BLaER1 treated with 17β-estradiol and CSF1 and Interleukin-3, amounts not matched to agents 10 nM and 100 nM (cell line): ENCODE results near the gene CELF6.

Experiments
- H3K27ac ChIP-seq, 11 experiments: shearing (Covaris generic); formaldehyde crosslinking; 2 replicates each; pipeline ENCODE4 v1.8.1; 2022
- H3K27me3 ChIP-seq, 11 experiments: shearing (Covaris generic); formaldehyde crosslinking; 2 replicates each; pipeline ENCODE4 v1.8.1; 2022
- H3K36me3 ChIP-seq, 11 experiments: shearing (Covaris generic); formaldehyde crosslinking; 2 replicates each; pipeline ENCODE4 v1.8.1; 2022
- H3K4me1 ChIP-seq, 10 experiments: shearing (Covaris generic); formaldehyde crosslinking; 2 replicates each; pipeline ENCODE4 v1.8.1; 2022
- H3K4me2 ChIP-seq, 11 experiments: shearing (Covaris generic); formaldehyde crosslinking; 2 replicates each; pipeline ENCODE4 v1.8.1; 2022
- H3K4me3 ChIP-seq, 10 experiments: shearing (Covaris generic); formaldehyde crosslinking; 2 replicates each; pipeline ENCODE4 v1.8.1; 2022
- H3K9ac ChIP-seq, 11 experiments: shearing (Covaris generic); formaldehyde crosslinking; 2 replicates each; pipeline ENCODE4 v1.8.1; 2022
- H3K9me3 ChIP-seq, 11 experiments: shearing (Covaris generic); formaldehyde crosslinking; replicated peaks in 1 of 11; 2 replicates each; pipeline ENCODE4 v1.8.1; 2022
- H4K20me1 ChIP-seq, 11 experiments: shearing (Covaris generic); formaldehyde crosslinking; 2 replicates each; pipeline ENCODE4 v1.8.1; 2022
- Cebpa-rat ChIP-seq, 11 experiments: shearing (Covaris generic); IDR thresholded peaks; 2 replicates each; pipeline ENCODE4 v1.8.1; 2022

CELF6 gene

GRCh38 chr15:72313448-72313840 lies 6.5 kb downstream of the CELF6 start:
- H3K4me1 ChIP-seq: peaks cover 7 to 39% (median 11%) of the 10 kb centered on the region in 10 experiments; a peak in 16 of 20 replicates
- no peak overlapping the region for H3K27ac ChIP-seq
- TF ChIP-seq Cebpa-rat (IDR thresholded peaks at IDR 0.05): no peak
- H4K20me1 ChIP-seq: peaks cover 0 to 30% (median 0%) of the 10 kb centered on the region in 11 experiments; a peak in 3 of 22 replicates
- H3K36me3 ChIP-seq: peaks cover 0 to 30% (median 0%) of the 10 kb centered on the region in 11 experiments; a peak in 5 of 22 replicates
- no peaks in the 10 kb centered on the region for H3K27me3 ChIP-seq
- no peak overlapping the region for H3K4me3 ChIP-seq
- H3K4me2 ChIP-seq: no peak overlapping the region
- H3K9ac ChIP-seq: no peak overlapping the region
- no peaks in the 10 kb centered on the region for H3K9me3 ChIP-seq

GRCh38 chr15:72312605-72313447 lies 7.1 kb downstream of the CELF6 start:
- H3K9me3 ChIP-seq: no peaks in the 10 kb centered on the region
- H3K36me3 ChIP-seq: peaks cover 0 to 30% (median 0%) of the 10 kb centered on the region in 11 experiments; a peak in 5 of 22 replicates
- H3K9ac ChIP-seq: no peak overlapping the region
- H3K4me2 ChIP-seq: no peak overlapping the region
- H3K4me3 ChIP-seq: no peak overlapping the region
- no peaks in the 10 kb centered on the region for H3K27me3 ChIP-seq
- no peak overlapping the region for H3K27ac ChIP-seq
- H3K4me1 ChIP-seq: peaks cover 7 to 34% (median 12%) of the 10 kb centered on the region in 10 experiments; a peak in 16 of 20 replicates
- H4K20me1 ChIP-seq: peaks cover 0 to 32% (median 0%) of the 10 kb centered on the region in 11 experiments; a peak in 3 of 22 replicates
- no peak for TF ChIP-seq Cebpa-rat (IDR thresholded peaks at IDR 0.05)

DNA sequence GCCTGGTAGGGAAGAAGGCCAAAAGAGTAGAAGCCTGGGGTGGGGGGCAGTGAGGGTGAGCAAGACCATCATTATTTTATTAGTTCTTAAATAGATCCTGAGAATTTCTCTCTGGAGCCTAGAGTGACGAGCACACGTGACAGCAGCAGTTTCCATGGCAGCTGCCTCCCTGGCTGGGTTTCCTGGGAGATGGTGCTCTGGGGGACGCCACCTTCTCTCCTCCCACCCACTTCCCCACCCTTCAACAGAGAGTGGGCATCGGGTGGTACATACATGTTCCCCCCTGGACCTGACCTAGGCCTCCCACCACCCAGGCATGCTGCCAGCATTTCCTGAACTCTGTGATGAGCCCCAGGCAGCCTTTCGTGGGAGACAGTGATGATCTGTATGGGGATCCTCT lies 12.9 kb downstream of the CELF6 start:
- H3K27ac ChIP-seq: peak overlapping the region in 3 of 11 experiments; percentile 8 to 38 (median 19); a peak in 3 of 22 replicates
- peaks cover 7 to 29% (median 15%) of the 10 kb centered on the region in 10 experiments for H3K4me1 ChIP-seq
- no peak overlapping the region for H3K4me3 ChIP-seq
- no peak for TF ChIP-seq Cebpa-rat (IDR thresholded peaks at IDR 0.05)
- H3K9ac ChIP-seq: no peak overlapping the region
- peaks cover 0 to 58% (median 0%) of the 10 kb centered on the region in 11 experiments; a peak in 4 of 22 replicates for H4K20me1 ChIP-seq
- peak overlapping the region; percentile 25 to 90 (median 67); a peak in 18 of 22 replicates for H3K4me2 ChIP-seq
- no peaks in the 10 kb centered on the region for H3K27me3 ChIP-seq
- H3K36me3 ChIP-seq: peaks cover 0 to 57% (median 6%) of the 10 kb centered on the region in 11 experiments; a peak in 10 of 22 replicates
- H3K9me3 ChIP-seq: no peaks in the 10 kb centered on the region

DNA sequence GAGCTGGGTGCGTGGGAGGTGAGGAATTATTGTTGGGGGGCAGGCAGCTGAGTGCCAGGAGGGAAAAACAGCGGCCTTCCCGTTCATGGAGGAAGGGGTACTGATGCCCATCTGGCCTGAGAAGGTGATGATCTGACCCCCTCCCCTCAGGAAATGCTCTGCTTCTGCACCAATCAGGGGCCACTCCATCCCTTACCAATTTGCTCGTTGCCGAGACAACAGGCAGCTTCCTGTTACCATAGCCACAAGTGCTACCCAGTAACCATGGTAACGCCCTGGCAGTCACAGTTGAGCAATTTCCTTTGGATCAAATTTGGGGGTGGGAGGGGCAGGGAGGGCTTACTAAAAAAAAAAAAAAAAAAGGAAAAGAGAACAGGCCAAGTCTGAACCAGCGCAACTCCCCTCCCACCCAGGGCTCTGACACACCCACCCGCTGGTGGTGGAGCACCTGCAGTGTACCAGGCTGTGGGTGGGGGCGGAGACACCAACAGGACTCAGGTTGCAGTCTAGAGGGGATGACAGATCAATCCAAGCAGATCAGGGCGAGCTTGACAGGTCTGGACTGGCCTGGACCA lies 13.7 kb downstream of the CELF6 start:
- peaks cover 0 to 58% (median 6%) of the 10 kb centered on the region in 11 experiments; a peak in 10 of 22 replicates for H3K36me3 ChIP-seq
- H3K4me2 ChIP-seq: peak overlapping the region; percentile 25 to 90 (median 67); a peak in 19 of 22 replicates
- H3K4me1 ChIP-seq: peaks cover 7 to 29% (median 15%) of the 10 kb centered on the region in 10 experiments
- TF ChIP-seq Cebpa-rat (IDR thresholded peaks at IDR 0.05): no peak
- peak overlapping the region in 3 of 11 experiments; percentile 8 to 38 (median 19); a peak in 3 of 22 replicates for H3K27ac ChIP-seq
- peaks cover 0 to 53% (median 0%) of the 10 kb centered on the region in 11 experiments; a peak in 4 of 22 replicates for H4K20me1 ChIP-seq
- no peaks in the 10 kb centered on the region for H3K27me3 ChIP-seq
- no peaks in the 10 kb centered on the region for H3K9me3 ChIP-seq
- H3K4me3 ChIP-seq: no peak overlapping the region
- no peak overlapping the region for H3K9ac ChIP-seq

GRCh38 chr15:72304596-72304995 lies 15.4 kb downstream of the CELF6 start:
- H3K4me2 ChIP-seq: no peak overlapping the region
- H4K20me1 ChIP-seq: peaks cover 0 to 40% (median 0%) of the 10 kb centered on the region in 11 experiments; a peak in 4 of 22 replicates
- no peak overlapping the region for H3K4me3 ChIP-seq
- H3K27me3 ChIP-seq: no peaks in the 10 kb centered on the region
- TF ChIP-seq Cebpa-rat (IDR thresholded peaks at IDR 0.05): no peak
- H3K27ac ChIP-seq: no peak overlapping the region
- H3K36me3 ChIP-seq: peaks cover 0 to 70% (median 6%) of the 10 kb centered on the region in 11 experiments; a peak in 10 of 22 replicates
- H3K4me1 ChIP-seq: peaks cover 7 to 29% (median 15%) of the 10 kb centered on the region in 10 experiments
- no peak overlapping the region for H3K9ac ChIP-seq
- H3K9me3 ChIP-seq: no peaks in the 10 kb centered on the region

DNA sequence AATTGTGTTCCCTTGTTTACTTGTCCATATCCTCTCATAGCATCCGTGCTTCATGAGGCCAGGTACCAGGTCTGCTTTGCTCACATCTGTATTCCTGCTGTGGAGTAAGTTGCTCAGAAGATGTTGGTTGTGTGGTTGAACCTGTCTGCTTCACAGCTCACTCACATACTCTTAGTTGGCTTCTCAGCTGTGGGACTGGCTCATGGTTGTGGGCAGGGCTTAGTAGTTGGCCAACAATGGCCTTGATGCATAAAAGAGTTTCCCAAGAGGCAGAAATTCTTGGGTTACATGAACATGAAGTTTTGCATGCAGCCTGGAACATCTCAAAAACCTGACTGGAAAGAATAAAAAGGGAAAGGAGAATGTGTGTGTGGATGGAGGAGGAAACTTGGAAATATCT lies 17.0 kb downstream of the CELF6 start:
- TF ChIP-seq Cebpa-rat (IDR thresholded peaks at IDR 0.05): no peak
- peaks cover 0 to 32% (median 0%) of the 10 kb centered on the region in 11 experiments; a peak in 4 of 22 replicates for H4K20me1 ChIP-seq
- no peaks in the 10 kb centered on the region for H3K9me3 ChIP-seq
- H3K4me3 ChIP-seq: no peak overlapping the region
- H3K27ac ChIP-seq: no peak overlapping the region
- no peaks in the 10 kb centered on the region for H3K27me3 ChIP-seq
- H3K9ac ChIP-seq: no peak overlapping the region
- H3K4me1 ChIP-seq: peaks cover 7 to 29% (median 15%) of the 10 kb centered on the region in 10 experiments
- H3K36me3 ChIP-seq: peaks cover 0 to 72% (median 6%) of the 10 kb centered on the region in 11 experiments; a peak in 10 of 22 replicates
- H3K4me2 ChIP-seq: no peak overlapping the region

DNA sequence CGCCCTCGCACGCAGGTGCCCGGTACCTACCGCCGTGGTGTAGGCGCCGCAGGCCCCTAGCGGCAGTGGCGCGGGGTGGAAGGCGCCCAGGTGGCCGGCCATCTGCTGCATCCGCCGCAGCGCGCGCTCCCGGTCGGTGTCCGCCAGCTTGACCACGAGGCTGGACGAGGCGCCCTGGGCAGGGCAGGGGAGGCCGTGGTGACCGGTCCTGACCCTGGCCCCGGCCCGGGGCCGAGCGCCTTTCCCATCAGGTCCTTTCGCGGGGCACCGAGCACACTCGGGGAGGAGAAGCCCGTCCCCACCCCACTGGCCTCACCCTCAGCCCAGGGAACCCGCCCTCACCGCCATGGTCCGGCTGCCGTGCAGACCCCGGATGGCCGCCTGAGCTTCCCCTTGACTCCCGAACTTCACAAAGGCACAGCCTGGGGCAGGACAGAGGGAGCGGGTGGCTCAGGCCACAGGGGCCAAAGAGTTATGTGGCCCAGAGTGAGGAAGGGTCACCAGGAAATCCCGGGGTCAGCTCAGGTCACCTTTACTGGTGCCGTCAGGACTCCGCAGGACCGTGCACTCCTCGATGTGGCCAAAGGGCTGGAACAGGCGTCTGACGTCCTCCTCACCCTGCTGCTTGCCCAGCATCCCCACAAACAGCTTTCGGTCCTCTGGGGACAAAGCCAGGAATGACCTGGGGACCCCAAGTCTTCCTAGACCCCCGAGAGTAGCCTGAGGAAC lies 30.2 kb downstream of the CELF6 start:
- no peak for TF ChIP-seq Cebpa-rat (IDR thresholded peaks at IDR 0.05)
- Histone ChIP-seq H3K27me3 (no peaks in the 10 kb centered on the region), H3K4me2 (no peak overlapping the region), H3K4me3 (no peak overlapping the region), H3K9me3 (no peaks in the 10 kb centered on the region), H3K9ac (no peak overlapping the region), H3K27ac (no peak overlapping the region), H3K4me1 (no peaks in the 10 kb centered on the region), H4K20me1 (peaks cover 0 to 10% (median 0%) of the 10 kb centered on the region in 11 experiments; a peak in 2 of 22 replicates), H3K36me3 (peaks cover 0 to 94% (median 0%) of the 10 kb centered on the region in 11 experiments; a peak in 7 of 22 replicates)

DNA sequence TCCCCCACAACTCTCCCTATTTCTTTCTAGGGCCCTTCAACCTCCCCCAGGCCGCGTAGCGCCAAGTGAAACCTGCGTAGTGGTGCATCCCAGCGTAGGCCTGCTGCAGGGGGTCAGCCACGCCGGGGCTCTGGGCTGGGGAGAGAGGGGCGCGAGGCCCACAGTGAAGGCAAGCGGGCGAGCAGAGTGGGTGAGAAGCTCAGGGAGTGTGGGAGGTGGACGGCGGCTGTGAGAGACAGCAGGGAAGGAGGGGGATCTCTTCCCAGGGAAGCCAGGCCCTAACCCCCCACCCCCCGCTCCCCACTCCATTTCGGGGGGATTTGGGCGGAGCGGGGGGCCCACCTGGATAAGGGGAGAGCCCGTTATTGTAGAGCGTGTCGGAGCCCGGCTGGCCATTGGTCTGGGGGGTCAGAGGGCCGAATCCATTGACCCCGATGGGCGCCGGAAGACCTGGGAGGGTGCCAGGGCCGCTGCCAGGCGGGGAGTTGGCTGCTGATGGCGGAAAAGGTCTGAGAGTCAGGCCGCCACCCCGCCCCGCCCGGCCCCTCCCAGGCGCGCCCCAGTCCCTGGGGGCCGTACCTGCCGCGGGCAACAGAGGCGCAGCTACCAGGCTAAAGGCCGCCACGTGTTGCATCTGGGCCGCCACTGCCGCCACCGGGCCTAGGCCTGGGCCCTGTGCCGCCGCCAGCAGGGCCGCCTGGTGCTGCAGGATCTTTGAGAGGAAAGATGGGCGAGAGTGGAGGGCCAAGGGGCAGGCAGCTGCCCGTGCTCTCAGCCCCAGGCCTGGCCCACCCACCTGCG lies 31.0 kb downstream of the CELF6 start:
- Histone ChIP-seq H3K9ac (no peak overlapping the region), H3K27me3 (no peaks in the 10 kb centered on the region), H3K9me3 (no peaks in the 10 kb centered on the region), H3K4me3 (no peak overlapping the region), H3K4me1 (no peaks in the 10 kb centered on the region), H3K4me2 (no peak overlapping the region), H3K36me3 (peaks cover 0 to 94% (median 0%) of the 10 kb centered on the region in 11 experiments; a peak in 7 of 22 replicates), H3K27ac (no peak overlapping the region), H4K20me1 (peaks cover 0 to 10% (median 0%) of the 10 kb centered on the region in 11 experiments; a peak in 2 of 22 replicates)
- TF ChIP-seq Cebpa-rat (IDR thresholded peaks at IDR 0.05): no peak
